ENCODE data around the gene SUN5. TPM values are rescaled to one million over a fixed set of nuclear protein-coding genes. Genes with fewer than 3 reads are reported as not detected.

SUN5 gene
- total RNA-seq, 2 experiments from 2014 or later: not detected

GRCh38 chr20:32993496-32994050 is 10.7 kb downstream of the SUN5 start:
- ATAC-seq (ENCODE audit: poor library complexity) (peak; percentile 82), DNase-seq (peak in 1 of 14 experiments; percentile 33)
- Mint-ChIP-seq H3K36me3 (ENCODE audit: low read depth) (peaks cover 8% of the 10 kb centered on the region), H3K4me1 (ENCODE audit: low read depth) (peaks cover 55% of the 10 kb centered on the region), H3K27ac (peak overlapping the region; percentile 81), H3K4me3 (no peak overlapping the region), H3K27me3 (no peaks in the 10 kb centered on the region), H3K9me3 (peaks cover 13% of the 10 kb centered on the region)
- Histone ChIP-seq H3K36me3 (ENCODE audit: insufficient read depth, low read length) (no peaks in the 10 kb centered on the region), H3K4me3 (ENCODE audit: low read length) (no peak overlapping the region), H3K27me3 (ENCODE audit: control insufficient read depth in 1 of 2, insufficient read depth in 2 of 2, low read length in 2 of 2) (no peaks in the 10 kb centered on the region), H3K9me3 (ENCODE audit: control insufficient read depth in 1 of 2, insufficient read depth in 1 of 2, low read length in 2 of 2) (peaks cover 11 to 14% of the 10 kb centered on the region in 2 experiments), H3K27ac (ENCODE audit: low read depth in 1 of 2, low read length in 2 of 2) (no peak overlapping the region), H3K4me1 (ENCODE audit: insufficient read depth, low read length) (peaks cover 36% of the 10 kb centered on the region)
- TF ChIP-seq, protein P1, sequence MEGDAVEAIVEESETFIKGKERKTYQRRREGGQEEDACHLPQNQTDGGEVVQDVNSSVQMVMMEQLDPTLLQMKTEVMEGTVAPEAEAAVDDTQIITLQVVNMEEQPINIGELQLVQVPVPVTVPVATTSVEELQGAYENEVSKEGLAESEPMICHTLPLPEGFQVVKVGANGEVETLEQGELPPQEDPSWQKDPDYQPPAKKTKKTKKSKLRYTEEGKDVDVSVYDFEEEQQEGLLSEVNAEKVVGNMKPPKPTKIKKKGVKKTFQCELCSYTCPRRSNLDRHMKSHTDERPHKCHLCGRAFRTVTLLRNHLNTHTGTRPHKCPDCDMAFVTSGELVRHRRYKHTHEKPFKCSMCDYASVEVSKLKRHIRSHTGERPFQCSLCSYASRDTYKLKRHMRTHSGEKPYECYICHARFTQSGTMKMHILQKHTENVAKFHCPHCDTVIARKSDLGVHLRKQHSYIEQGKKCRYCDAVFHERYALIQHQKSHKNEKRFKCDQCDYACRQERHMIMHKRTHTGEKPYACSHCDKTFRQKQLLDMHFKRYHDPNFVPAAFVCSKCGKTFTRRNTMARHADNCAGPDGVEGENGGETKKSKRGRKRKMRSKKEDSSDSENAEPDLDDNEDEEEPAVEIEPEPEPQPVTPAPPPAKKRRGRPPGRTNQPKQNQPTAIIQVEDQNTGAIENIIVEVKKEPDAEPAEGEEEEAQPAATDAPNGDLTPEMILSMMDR (IDR thresholded peaks at IDR 0.05): no peak
- POLR2A ChIA-PET: interaction anchor here (1.0 kb wide), 1 partner anchor 23 kb away, joined by 3 read pairs; no protein-coding TSS in a partner anchor
- CTCF ChIA-PET: interaction anchor here (1.2 kb wide), 1 partner anchor 48 kb away, joined by 5 read pairs; no protein-coding TSS in a partner anchor
- intact Hi-C loops (cut with DNase I, micrococcal nuclease): loop anchor here (2.0 to 10.0 kb wide), 3 partner anchors 21 to 49 kb away; no protein-coding TSS in a partner anchor

DNA sequence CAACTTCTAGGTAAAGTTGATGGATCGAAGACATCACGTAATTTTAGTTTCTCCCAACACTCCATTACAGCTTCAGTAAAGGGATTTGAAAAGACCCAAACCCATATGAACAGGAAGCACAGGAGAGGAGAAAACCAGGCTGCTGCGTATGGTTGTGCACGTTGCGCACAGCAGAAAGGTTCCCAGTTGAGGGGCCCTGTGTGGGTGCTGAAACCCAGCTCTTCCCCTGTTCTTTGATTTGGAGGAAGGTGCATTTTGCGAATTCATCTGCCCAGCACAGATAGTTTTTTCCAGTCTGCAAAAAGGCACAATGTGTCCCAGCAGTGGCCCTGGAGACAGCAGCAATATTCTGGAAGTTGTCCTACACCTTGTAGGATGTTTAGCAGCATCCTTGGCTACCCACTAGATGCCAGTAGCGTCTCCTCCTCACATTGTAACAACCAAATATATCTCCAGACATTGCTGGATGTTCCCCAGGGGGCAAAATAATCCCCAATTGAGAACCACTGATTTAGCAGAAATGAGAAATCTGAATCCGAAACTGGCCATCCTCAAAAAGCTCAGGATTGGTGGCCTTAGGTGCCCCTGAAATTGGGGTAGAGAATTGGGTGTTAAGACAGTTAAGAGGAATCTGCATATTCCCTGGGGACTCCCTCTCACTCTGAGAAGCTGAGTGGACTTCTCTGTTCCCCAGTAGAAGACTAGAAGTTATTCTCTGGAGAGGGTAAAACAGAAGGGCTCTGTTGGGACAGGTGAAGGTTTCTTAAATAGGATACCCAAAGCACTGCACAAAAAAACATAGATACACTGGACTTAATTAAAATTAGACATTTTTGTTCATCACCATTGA is 12.2 kb downstream of the SUN5 start:
- TF ChIP-seq, protein P1 (IDR thresholded peaks at IDR 0.05): no peak
- peak overlapping the region; percentile 66 for H3K27ac Mint-ChIP-seq
- Histone ChIP-seq H3K9me3 (ENCODE audit: control insufficient read depth in 1 of 2, insufficient read depth in 1 of 2, low read length in 2 of 2) (peaks cover 11 to 14% of the 10 kb centered on the region in 2 experiments), H3K4me1 (ENCODE audit: insufficient read depth, low read length) (peaks cover 27% of the 10 kb centered on the region), H3K27ac (ENCODE audit: low read depth in 1 of 2, low read length in 2 of 2) (no peak overlapping the region), H3K36me3 (ENCODE audit: insufficient read depth, low read length) (no peaks in the 10 kb centered on the region), H3K27me3 (ENCODE audit: control insufficient read depth in 1 of 2, insufficient read depth in 2 of 2, low read length in 2 of 2) (no peaks in the 10 kb centered on the region), H3K4me3 (ENCODE audit: low read length) (no peak overlapping the region)
- H3K9me3 Mint-ChIP-seq: peaks cover 9% of the 10 kb centered on the region
- H3K4me3 Mint-ChIP-seq: no peak overlapping the region
- DNase-seq (peak in 1 of 14 experiments; percentile 24), ATAC-seq (ENCODE audit: poor library complexity) (no peak)
- peaks cover 46% of the 10 kb centered on the region for H3K4me1 Mint-ChIP-seq (ENCODE audit: low read depth)
- peaks cover 8% of the 10 kb centered on the region for H3K36me3 Mint-ChIP-seq (ENCODE audit: low read depth)
- ChIA-PET CTCF (no interaction called here), POLR2A (interaction anchor here (0.8 to 2.2 kb wide), 2 partner anchors 20 to 24 kb away, joined by 3 to 7 read pairs; no protein-coding TSS in a partner anchor)
- intact Hi-C loops (cut with DNase I, micrococcal nuclease): loop anchor here (2.0 to 10.0 kb wide), 3 partner anchors 19 to 47 kb away; no protein-coding TSS in a partner anchor
- no peaks in the 10 kb centered on the region for H3K27me3 Mint-ChIP-seq

DNA sequence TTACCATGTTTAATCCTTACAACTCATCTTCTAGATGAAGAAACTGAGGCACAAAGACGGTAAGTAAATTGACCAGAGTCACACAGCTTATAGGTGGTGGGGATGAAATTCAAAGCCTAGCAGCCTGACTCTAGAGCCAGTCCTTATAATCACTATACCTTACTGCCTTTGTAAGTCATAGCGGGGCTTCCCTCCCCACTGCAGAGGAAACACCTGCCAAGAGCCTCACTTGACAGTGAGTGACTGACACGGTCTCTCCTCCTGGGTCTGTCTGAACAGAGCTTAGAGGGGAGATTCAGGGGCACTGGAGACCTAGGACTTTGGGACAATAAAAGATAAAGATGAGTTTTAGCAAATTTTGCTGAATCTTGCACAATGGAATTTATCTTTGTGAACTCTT is 12.8 kb downstream of the SUN5 start:
- Histone ChIP-seq H3K36me3 (ENCODE audit: insufficient read depth, low read length) (no peaks in the 10 kb centered on the region), H3K9me3 (ENCODE audit: control insufficient read depth in 1 of 2, insufficient read depth in 1 of 2, low read length in 2 of 2) (peaks cover 11 to 14% of the 10 kb centered on the region in 2 experiments), H3K4me3 (ENCODE audit: low read length) (no peak overlapping the region), H3K4me1 (ENCODE audit: insufficient read depth, low read length) (peaks cover 25% of the 10 kb centered on the region), H3K27me3 (ENCODE audit: control insufficient read depth in 1 of 2, insufficient read depth in 2 of 2, low read length in 2 of 2) (no peaks in the 10 kb centered on the region), H3K27ac (ENCODE audit: low read depth in 1 of 2, low read length in 2 of 2) (no peak overlapping the region)
- peaks cover 8% of the 10 kb centered on the region for H3K9me3 Mint-ChIP-seq
- peak overlapping the region; percentile 66 for H3K27ac Mint-ChIP-seq
- DNase-seq: peak in 2 of 14 experiments; percentile 17 to 54
- peaks cover 8% of the 10 kb centered on the region for H3K36me3 Mint-ChIP-seq (ENCODE audit: low read depth)
- H3K27me3 Mint-ChIP-seq: no peaks in the 10 kb centered on the region
- peak; percentile 62 for ATAC-seq (ENCODE audit: poor library complexity)
- intact Hi-C loops (cut with DNase I, micrococcal nuclease): loop anchor here (5.0 to 10.0 kb wide), 2 partner anchors 44 to 47 kb away; no protein-coding TSS in a partner anchor
- no peak overlapping the region for H3K4me3 Mint-ChIP-seq
- peaks cover 41% of the 10 kb centered on the region for H3K4me1 Mint-ChIP-seq (ENCODE audit: low read depth)
- ChIA-PET CTCF (no interaction called here), POLR2A (interaction anchor here (2.2 kb wide), 1 partner anchor 19 kb away, joined by 7 read pairs; no protein-coding TSS in a partner anchor)
- TF ChIP-seq, protein P1 (IDR thresholded peaks at IDR 0.05): no peak

Measured in CD4-positive, alpha-beta T cell (primary cell).